ENCODE data around the gene PPFIBP1. TPM values are rescaled to one million over a fixed set of nuclear protein-coding genes. Genes with fewer than 3 reads are reported as not detected.

PPFIBP1 gene
- total RNA-seq, 1 experiment from 2014 or later = 88.6 TPM

DNA sequence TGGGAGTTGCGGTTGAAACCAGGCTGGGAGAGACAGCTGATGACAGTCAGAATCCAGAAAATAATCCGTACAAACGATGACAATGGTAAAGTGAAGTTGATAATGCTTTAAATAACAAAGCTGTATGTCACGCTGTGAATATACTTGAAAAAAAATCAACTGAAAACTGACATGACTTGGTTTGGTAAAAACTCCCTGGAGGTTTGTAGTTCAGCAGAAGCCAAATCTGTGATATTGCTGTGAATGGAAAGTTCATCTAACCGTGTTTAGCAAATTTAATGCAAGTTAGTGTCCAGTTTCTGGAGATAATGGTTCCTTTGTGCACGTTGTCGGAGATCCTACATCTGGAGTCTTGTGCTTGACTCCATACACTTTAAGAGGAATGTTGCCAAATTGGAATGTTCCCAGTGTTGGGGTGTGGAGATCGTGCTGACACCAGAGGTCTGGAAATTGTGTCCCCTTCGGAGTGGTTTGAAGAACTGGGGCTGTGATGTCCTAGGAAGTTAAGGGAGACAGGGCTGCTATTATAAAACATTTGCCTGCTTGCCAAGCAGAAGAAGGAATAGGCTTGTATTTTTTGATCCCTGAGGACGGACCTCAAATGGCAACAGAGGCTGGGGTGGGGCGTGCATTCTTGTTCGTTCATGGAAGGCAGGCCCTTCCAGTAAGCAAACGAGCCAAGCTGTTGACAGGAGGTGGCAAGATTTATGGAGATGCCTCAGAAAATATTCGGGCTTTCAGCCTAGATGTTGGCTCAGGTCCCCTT, 30.6 kb downstream of the PPFIBP1 start:
- POLR2A ChIA-PET = no interaction called here
- no TSS peak for BruUV-seq (replicated peaks)
- Histone ChIP-seq H3K36me3 (ENCODE audit: control insufficient read depth, insufficient read depth, low read length) (no peaks in the 10 kb centered on the region), H3K4me3 (ENCODE audit: low read depth in 2 of 2, low read length in 2 of 2) (peak overlapping the region; percentile 29 to 50), H3K9me3 (ENCODE audit: control insufficient read depth, insufficient read depth, low read depth, low read length) (no peaks in the 10 kb centered on the region), H3K4me1 (ENCODE audit: control insufficient read depth, insufficient read depth, low read length) (peaks cover 77% of the 10 kb centered on the region), H3K27me3 (ENCODE audit: control insufficient read depth, insufficient read depth, low read length) (no peaks in the 10 kb centered on the region), H3K27ac (ENCODE audit: low read length) (peak overlapping the region; percentile 97)
- no peak for DNase-seq (ENCODE audit: low read depth, low spot score)
- CTCF ChIA-PET = no interaction called here
- intact Hi-C loops (cut with micrococcal nuclease; ENCODE audit: unreplicated experiment) = no loop called here
- peak; percentile 46 for ATAC-seq
- in situ Hi-C loops (cut with HindIII; ENCODE audit: low pct_unique_long_range_greater_than_20kb, low sequenced_read_pairs) = no loop called here
- TF ChIP-seq TCF7L2 (IDR thresholded peaks at IDR 0.05; ENCODE audit: low read depth, low read length) = no peak
- no peak for TF ChIP-seq POLR2AphosphoS5 (IDR thresholded peaks at IDR 0.05; ENCODE audit: low read depth, low read length)
- TF ChIP-seq, protein P1, sequence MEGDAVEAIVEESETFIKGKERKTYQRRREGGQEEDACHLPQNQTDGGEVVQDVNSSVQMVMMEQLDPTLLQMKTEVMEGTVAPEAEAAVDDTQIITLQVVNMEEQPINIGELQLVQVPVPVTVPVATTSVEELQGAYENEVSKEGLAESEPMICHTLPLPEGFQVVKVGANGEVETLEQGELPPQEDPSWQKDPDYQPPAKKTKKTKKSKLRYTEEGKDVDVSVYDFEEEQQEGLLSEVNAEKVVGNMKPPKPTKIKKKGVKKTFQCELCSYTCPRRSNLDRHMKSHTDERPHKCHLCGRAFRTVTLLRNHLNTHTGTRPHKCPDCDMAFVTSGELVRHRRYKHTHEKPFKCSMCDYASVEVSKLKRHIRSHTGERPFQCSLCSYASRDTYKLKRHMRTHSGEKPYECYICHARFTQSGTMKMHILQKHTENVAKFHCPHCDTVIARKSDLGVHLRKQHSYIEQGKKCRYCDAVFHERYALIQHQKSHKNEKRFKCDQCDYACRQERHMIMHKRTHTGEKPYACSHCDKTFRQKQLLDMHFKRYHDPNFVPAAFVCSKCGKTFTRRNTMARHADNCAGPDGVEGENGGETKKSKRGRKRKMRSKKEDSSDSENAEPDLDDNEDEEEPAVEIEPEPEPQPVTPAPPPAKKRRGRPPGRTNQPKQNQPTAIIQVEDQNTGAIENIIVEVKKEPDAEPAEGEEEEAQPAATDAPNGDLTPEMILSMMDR (IDR thresholded peaks at IDR 0.05) = no peak
- 0 out of 2 replicates have a peak, but pooled peaks have one; percentile 57 for TF ChIP-seq SIN3A (IDR thresholded peaks at IDR 0.05; ENCODE audit: borderline replicate concordance, insufficient read depth, low read depth, low read length)

DNA sequence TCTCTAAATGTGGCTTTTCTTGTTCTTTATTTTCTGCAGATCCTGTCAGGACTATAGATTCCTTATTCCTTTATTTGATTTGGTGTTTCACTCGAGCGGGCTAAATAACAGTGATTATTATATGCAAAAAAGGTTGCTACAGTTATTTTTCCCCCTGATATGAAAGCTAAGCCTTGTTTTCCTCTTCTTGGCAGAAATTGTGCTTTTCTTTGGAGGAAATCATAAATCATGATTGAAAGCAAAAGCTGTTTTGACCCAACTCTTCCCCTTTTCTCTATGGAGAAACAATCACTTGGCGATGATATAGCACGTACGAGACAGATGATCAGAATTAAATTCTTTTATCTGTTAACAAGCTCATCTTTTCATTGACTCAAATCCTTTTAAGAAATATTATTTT, 31.4 kb downstream of the PPFIBP1 start:
- BruUV-seq (replicated peaks) = no TSS peak
- H3K4me3 ChIP-seq (ENCODE audit: low read depth in 2 of 2, low read length in 2 of 2) = peak overlapping the region; percentile 29 to 50
- peaks cover 77% of the 10 kb centered on the region for H3K4me1 ChIP-seq (ENCODE audit: control insufficient read depth, insufficient read depth, low read length)
- intact Hi-C loops (cut with micrococcal nuclease; ENCODE audit: unreplicated experiment) = no loop called here
- peak overlapping the region; percentile 97 for H3K27ac ChIP-seq (ENCODE audit: low read length)
- H3K36me3 ChIP-seq (ENCODE audit: control insufficient read depth, insufficient read depth, low read length) = no peaks in the 10 kb centered on the region
- H3K9me3 ChIP-seq (ENCODE audit: control insufficient read depth, insufficient read depth, low read depth, low read length) = no peaks in the 10 kb centered on the region
- in situ Hi-C loops (cut with HindIII; ENCODE audit: low pct_unique_long_range_greater_than_20kb, low sequenced_read_pairs) = no loop called here
- no peaks in the 10 kb centered on the region for H3K27me3 ChIP-seq (ENCODE audit: control insufficient read depth, insufficient read depth, low read length)
- ATAC-seq (no peak), DNase-seq (ENCODE audit: low read depth, low spot score) (no peak)
- ChIA-PET CTCF (interaction anchor here (0.6 kb wide), 1 partner anchor 54 kb away, joined by 4 read pairs; no protein-coding TSS in a partner anchor), POLR2A (interaction anchor here (0.6 kb wide), 1 partner anchor 52 kb away, joined by 3 read pairs; no protein-coding TSS in a partner anchor)
- no peak for TF ChIP-seq TCF7L2 (IDR thresholded peaks at IDR 0.05; ENCODE audit: low read depth, low read length)
- TF ChIP-seq, protein P2, sequence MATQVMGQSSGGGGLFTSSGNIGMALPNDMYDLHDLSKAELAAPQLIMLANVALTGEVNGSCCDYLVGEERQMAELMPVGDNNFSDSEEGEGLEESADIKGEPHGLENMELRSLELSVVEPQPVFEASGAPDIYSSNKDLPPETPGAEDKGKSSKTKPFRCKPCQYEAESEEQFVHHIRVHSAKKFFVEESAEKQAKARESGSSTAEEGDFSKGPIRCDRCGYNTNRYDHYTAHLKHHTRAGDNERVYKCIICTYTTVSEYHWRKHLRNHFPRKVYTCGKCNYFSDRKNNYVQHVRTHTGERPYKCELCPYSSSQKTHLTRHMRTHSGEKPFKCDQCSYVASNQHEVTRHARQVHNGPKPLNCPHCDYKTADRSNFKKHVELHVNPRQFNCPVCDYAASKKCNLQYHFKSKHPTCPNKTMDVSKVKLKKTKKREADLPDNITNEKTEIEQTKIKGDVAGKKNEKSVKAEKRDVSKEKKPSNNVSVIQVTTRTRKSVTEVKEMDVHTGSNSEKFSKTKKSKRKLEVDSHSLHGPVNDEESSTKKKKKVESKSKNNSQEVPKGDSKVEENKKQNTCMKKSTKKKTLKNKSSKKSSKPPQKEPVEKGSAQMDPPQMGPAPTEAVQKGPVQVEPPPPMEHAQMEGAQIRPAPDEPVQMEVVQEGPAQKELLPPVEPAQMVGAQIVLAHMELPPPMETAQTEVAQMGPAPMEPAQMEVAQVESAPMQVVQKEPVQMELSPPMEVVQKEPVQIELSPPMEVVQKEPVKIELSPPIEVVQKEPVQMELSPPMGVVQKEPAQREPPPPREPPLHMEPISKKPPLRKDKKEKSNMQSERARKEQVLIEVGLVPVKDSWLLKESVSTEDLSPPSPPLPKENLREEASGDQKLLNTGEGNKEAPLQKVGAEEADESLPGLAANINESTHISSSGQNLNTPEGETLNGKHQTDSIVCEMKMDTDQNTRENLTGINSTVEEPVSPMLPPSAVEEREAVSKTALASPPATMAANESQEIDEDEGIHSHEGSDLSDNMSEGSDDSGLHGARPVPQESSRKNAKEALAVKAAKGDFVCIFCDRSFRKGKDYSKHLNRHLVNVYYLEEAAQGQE (IDR thresholded peaks at IDR 0.05; ENCODE audit: insufficient read depth in 1 of 2, low read depth in 2 of 2, low read length in 1 of 2) = no peak
- TF ChIP-seq POLR2AphosphoS5 (IDR thresholded peaks at IDR 0.05; ENCODE audit: low read depth, low read length) = no peak
- TF ChIP-seq SIN3A (IDR thresholded peaks at IDR 0.05; ENCODE audit: borderline replicate concordance, insufficient read depth, low read depth, low read length) = no peak
- TF ChIP-seq, protein P1 (IDR thresholded peaks at IDR 0.05) = no peak
